Eye (tissue), 1 donor: ENCODE data around the gene RCBTB1.
"Not testable (repeated sequence)": the region's sequence is repeated elsewhere in the genome, so short reads cannot be mapped to it uniquely, and the experiment has no call there.

Experiments
- DNase-seq: peaks from one replicate; pipeline ENCODE4 v3.0.0-alpha.2; 2015

RCBTB1 gene

DNA sequence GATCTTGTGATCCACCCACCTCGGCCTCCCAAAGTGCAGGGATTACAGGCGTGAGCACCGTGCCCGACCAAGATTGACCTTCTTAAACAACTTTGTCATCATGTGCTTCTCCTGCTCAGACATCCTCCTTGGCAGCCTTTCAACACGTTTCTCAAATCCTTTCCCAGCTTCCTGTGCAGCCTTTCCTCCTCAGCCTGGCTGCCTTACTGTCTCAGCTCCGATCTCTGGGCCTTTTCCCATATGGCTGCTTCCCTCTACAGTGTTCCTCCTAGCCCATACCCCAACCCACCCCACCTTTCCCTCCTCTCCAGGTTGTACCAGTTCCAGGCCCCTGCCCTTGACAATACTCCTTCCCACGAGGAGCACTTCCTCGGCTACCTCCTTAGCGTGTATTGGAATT is 82.4 kb downstream of the RCBTB1 start:
- DNase-seq = no peak

DNA sequence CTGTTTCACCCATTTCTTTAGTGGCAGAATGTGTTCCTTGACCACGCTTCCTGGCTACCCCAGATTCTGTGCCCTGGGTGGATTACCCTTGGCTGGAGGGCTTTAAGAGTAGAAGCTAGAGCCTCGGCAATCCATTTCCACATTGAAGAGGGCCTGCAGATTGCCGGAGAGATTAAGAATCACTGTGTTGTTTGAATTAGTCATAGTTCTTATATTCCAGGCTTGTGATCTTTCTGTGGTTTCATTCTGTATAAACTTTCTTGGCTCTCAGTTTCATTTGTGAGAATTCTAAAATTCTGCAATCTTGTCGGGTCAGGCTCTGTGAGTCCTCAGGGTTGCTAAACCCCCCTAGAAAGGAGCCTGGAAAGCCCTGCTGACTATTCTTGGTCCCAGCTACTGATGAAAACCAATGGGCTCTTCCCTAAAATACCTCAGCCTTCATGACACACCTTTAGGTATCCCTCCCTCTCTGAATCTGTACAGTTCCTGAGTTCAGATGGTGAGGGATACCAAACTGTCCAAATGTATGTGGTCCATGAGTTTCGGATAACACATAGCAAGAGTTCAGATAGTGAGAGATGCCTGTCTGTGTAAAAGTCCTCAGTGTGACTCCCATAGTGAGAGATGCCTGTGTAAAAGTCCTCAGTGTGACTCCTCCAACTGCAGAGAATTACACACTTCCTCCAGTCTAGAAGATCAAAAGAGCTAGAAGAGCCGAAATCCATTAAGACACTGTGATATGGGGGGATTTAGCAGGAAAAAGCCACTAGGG is 85.3 kb downstream of the RCBTB1 start:
- no peak for DNase-seq

DNA sequence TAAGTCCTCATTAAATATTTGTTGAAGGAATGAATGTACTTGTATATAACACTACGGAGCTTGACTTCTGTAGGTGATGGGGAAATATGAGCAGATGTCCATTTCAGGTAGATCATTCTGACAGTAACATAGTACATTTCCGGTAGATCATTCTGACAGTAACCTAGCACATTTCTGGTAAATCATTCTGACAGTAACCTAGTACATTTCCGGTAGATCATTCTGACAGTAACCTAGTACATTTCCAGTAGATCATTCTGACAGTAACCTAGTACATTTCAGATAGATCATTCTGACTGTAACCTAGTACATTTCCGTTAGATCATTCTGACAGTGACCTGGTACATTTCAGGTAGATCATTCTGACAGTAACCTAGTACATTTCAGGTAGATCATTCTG is 87.2 kb downstream of the RCBTB1 start:
- DNase-seq = no peak

DNA sequence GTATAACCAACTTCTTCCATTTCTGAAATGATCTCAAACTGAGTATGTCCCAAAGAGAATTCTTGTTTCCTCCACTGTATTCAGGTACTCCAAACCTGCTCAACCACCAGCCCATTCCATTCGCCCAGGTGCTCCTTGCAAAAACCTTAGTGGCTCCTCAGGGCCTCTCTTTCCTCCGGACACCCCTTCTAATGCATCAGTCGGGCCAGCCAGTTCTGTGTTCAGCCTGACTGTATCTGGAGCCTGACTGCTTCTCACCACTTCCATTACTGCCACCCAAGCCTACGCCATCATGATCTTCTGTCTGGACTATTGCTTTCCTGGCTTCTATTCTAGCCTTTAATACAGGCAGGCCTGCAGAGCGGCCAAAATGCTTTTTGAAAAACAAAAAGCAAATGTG is 88.1 kb downstream of the RCBTB1 start:
- no peak for DNase-seq

DNA sequence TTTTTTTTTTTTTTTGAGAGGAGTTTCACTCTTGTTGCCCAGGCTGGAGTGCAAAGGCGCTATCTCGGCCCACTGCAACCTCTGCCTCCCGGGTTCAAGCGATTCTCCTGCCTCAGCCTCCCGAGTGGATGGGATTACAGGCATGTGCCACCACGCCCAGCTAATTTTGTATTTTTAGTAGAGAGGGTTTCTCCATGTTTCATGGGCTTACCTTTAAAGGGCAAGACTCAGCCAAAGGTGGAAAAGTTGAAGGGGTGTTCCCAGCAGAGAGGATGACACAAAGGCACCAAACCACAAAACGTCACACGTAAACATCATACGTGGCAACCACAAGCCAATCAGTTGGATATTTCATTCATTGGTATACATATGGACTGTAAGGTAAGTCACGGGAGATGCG is 88.5 kb downstream of the RCBTB1 start:
- DNase-seq = not testable (repeated sequence)

DNA sequence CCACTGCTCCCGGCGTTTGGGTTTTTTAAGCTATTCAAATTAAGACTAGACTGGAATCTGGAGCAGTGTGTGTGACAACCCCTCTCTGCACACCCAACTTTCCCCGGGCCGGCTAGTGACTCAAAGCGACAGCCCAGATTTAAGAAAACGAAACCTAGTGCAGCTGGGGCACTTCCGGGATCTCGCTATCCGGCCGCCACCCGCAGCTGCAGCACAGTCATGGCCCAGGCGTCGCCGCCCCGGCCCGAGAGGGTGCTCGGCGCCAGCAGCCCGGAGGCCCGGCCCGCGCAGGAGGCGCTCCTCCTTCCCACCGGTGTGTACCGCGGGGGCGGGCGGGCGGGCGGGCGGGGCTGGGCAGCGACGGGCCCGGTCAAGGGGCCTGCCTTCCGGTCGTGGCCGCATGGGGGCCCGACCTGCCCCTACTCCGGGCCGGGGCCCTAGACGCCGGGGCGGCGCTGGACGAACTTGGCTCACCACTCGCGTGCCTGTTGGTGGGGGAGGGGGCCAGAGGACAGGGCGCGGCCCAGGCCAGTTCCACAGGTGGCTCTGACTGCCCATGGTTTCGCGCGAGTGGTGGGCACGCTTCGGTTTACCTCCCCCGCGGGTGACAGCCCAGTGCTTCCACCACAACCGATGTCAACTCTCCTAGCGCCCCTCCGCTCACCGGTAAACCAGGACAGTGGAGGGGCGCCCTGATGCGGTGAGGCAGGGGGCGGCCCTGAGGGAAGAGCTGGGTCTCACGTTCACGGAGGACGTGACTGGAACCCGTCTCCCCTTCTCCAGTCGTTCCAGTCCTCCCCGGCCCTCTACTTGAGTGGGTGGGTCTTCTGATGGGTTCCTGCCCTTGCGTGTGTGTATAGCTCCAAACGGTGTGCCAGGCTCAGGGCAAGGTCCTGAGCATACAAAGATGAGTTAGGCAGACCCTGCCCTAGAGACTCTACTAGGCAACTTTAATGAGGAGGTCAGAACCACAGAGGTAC is 89.3 kb downstream of the RCBTB1 start, which contains the start of gene PHF11:
PHF11 (plus strand) TSS at position 171 of the 980 bp plus-strand sequence; CDS start at position 220, 49 bp downstream.
- DNase-seq = peak; percentile 85

DNA sequence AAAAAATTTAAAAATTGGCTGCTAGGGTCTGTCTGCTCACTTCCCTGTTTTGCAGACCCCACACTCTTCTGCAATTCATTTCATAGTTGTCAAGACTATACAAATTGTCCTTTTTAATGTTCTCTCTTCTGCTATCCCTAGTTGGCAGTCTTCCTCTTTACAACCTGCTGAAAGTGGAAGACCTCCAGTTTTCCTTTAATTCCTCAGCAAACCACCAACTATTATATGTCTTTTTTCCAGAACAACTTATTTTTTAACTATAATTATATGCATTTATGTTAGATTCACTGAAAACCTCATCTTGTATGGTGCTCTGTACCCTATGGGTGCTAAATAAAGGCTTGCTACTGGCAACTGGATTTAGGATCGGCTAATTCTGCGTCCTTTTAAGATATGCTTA is 90.7 kb downstream of the RCBTB1 start:
- no peak for DNase-seq

DNA sequence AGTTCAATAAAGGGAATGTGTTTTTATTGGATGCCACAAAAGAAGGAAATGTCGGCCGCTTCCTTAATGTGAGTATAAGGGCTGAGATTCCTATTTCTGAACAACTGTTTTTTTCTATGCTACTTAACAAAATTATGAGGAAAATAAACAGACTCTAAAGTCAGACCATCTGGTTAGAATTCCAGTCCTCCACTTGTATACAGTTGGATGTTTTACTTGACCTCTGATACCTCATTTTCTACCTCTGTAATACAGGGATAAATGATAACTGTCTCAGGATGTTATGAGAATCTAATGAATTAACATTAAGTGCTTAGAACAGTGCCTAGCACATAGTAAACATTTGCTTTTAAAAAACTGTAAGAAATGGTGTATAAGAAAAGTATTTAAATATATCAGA is 96.8 kb downstream of the RCBTB1 start:
- DNase-seq = no peak
